ENCODE results near the gene KRTAP2-3.

- TF ChIP-seq CTCF (IDR thresholded peaks at IDR 0.05 in 2 of 3, conservative IDR thresholded peaks at IDR 0.05 in 1 of 3; ENCODE audit: borderline replicate concordance in 1 of 3, insufficient read depth in 1 of 3, low read depth in 2 of 3, low read length in 2 of 3) (no peak), POLR2A (IDR thresholded peaks at IDR 0.05; ENCODE audit: borderline replicate concordance, extremely low read depth, insufficient read depth, insufficient read length) (no peak), CBX3 (IDR thresholded peaks at IDR 0.05; ENCODE audit: low read depth) (no peak), SP1 (IDR thresholded peaks at IDR 0.05; ENCODE audit: low read depth) (no peak), REST (IDR thresholded peaks at IDR 0.05; ENCODE audit: low read depth) (no peak), YY1 (IDR thresholded peaks at IDR 0.05; ENCODE audit: extremely low read depth, insufficient replicate concordance, low read depth, low read length) (no peak), CEBPB (IDR thresholded peaks at IDR 0.05; ENCODE audit: low read depth) (no peak), RAD21 (IDR thresholded peaks at IDR 0.05; ENCODE audit: low read depth) (no peak), POLR2AphosphoS5 (IDR thresholded peaks at IDR 0.05; ENCODE audit: low read depth, low read length) (no peak), MAX (IDR thresholded peaks at IDR 0.05) (no peak)
Observed at GRCh38 chr17:41015454-41015853, 44.5 kb downstream of the KRTAP2-3 start.

Data from HCT116 (cell line).